Right forelimb (tissue), 1 donor: ENCODE measurements around the gene KYNU.
"Not testable (repeated sequence)": the region's sequence is repeated elsewhere in the genome, so short reads cannot be mapped to it uniquely, and the experiment has no call there.

ENCODE experiments used
- DNase-seq: peaks from one replicate; pipeline ENCODE4 v3.0.0-alpha.2; 2018

Gene KYNU

DNA sequence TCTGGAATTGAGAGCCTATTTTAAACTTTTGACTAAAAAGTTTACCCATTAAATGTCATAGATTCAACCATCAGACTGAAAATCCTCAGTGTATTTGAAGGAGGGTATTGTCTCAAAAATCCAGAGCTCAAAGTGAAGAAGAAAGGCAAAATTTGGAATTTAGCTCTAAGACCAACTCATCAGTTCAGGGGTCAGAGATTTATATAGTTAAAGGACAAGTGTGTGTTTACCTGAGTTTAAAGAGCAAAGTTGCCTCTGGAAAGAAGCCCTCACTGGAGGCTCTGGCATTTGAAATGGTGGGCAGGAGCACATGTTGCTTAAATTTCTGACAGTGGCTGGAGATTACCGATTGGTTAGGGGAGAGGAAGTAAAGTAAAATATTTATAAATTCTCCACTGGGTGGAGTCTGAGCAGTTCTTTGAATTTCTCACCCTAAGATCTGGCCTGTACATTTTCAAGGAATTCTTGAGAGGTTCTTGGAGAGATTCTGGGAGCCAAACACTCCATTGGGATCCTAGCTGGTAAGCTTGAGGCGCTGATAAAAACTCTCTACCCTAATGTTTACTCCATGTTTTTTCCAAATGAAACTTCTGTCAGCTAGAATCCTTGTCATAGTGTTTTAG is at the start of gene KYNU:
Gene KYNU (plus strand): TSS at position 449 of the 623 bp plus-strand sequence. CDS start 7,704 bp downstream, outside the sequence.
- DNase-seq, result no peak

DNA sequence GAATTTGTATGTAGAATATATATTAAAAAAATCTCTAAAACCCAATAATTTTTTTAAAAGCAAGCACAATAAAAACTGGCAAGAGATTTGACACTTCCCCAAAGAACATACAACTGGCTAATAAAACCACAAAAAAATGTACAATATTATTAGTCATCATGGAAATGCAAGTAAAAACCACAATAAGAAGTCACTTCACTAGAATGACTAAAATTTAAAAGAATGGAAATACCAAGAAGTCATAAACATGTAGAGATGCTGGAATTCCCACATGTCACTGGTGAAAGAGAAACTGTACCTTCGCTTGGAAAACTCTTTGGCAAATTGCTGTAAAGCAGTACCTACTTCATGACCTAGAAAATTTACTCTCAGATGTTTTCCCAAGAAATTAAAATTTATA is 43.4 kb upstream of the KYNU start:
- no peak for DNase-seq

DNA sequence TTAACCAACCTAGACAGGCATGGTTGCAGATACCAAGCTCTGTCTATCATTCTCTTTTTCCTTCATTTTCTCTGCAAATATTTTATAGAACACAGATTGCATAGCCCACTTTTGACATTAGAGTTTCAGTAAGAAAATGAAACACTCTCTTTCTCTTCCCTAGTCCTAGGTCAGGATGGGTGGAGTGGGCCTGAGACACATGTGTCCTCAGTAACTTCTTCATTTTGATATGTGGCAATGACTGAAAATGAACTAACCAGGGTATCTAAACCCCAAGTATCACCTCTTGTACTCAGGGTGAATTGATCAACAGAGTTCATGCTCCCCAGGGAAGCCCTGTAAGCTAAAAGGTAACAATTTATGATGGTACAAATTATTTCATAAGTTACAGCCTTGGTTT is 37.0 kb upstream of the KYNU start:
- no peak for DNase-seq

DNA sequence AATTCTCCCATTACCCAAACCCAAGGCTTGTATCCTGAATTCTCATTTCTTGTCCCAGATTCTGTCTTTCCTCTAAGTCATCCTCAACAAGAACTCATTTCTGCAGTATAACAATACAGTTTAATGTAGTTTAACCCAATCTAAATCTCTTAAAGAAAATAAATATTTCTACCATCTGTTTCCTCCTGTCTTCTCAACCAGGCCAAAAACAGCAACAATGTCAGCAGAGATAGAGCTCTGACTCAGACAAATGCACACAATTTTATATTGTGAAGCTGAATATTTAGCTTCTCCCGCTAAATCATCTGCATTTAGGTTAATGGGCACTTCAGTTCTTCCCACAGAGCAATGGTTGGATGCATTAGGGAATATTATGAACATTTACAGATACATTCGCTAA is 35.7 kb upstream of the KYNU start:
- DNase-seq, result no peak

DNA sequence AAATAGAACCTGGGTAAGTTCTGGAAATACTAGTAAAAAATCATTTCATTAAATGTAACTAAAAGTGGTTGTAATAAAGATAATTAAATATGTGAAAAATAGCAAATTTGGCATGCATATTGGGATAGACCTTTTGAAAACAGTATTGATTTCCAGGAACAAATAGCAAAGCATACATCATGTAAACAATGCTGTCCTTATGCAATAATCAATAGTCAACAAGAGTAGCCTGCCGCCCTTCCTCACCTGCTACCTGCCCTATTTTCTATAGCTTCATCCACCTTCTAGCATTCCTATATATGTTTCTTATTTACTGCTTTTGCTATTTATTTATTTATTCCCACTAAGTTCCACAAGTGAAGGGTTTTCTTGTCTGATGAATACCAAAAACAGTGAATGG is 35.1 kb upstream of the KYNU start:
- no peak for DNase-seq

DNA sequence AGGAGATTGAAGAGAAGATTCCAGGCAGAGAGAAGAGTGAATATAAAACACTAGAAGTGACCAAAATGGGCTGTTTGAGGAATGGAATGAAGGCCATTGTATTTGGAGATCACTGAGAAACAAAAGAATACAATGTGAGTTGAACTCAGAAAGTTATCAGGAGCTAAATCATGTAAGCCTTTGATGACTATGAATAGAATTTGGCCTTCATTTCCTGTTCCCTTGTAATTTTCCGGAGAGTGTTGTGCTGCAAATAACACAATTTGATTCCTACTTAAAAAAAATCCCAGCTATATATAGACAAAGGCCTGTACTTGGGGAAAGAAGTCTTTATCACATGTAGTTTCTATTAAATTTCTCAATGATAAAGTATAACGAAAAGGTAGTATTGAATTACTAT is 33.7 kb upstream of the KYNU start:
- DNase-seq, result no peak

DNA sequence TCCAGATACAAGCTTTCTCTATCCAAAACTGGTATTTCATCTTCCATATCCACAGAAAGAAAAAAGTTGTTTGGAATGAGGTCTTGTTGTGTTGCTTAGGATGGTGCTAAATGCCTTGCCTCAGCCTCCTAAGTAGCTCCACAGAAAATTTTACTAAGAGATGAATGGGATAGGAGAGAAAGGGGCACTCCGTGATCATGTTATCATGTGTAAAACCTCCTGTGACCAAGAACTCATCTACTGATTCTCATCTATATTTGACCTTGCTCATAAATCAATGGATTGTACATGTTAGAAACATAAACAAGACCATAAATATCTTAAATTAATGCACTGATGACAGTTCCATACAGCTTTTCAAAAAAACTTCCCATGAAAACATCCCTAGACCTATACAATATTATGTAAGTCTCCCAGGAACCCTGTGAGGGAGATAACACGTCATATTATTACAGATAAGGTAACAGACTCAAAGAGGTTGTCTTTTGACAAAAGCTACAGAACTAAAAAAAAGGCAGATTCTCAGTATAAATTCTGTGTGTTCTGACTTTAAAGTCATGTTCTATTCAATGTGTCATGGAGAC is 29.3 kb upstream of the KYNU start:
- DNase-seq, result no peak

DNA sequence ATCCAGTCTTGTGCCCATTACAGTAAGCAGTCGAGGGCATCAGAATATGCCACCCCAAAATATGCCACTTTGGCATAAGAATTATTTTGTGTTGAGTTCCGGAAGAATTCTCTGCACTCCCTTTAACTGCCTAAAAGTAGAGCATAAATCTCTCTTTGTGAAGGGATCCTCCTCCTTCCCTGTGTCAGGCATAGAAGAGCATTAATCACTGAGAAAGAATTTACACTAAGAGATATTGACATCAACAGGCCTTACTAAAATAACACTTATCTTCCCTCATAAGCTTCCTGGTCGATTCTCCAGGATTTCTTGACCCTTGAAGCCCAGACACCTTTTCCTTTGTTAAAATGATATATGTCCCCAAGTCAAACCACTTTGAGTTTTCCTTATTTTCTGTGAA is 27.6 kb upstream of the KYNU start:
- no peak for DNase-seq

DNA sequence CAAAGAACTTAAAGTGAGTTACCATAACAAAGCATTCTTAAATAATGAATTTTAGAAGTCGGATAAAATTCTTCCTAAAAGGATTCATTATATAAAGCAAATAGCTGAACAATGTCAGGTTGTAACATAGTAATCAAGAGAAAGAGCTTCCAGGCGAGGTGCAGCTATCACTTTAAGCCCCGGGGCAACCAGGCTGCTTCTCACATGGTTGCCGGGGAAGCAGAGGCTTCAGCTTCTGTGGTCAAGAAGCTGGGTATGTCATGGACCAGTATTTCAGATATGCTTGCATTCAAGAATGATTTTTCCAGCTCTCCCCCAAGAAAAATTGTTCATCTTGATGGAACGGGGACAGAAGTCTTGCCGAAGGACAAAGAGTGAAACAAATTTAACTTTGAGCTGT is 23.6 kb upstream of the KYNU start:
- DNase-seq, result no peak

DNA sequence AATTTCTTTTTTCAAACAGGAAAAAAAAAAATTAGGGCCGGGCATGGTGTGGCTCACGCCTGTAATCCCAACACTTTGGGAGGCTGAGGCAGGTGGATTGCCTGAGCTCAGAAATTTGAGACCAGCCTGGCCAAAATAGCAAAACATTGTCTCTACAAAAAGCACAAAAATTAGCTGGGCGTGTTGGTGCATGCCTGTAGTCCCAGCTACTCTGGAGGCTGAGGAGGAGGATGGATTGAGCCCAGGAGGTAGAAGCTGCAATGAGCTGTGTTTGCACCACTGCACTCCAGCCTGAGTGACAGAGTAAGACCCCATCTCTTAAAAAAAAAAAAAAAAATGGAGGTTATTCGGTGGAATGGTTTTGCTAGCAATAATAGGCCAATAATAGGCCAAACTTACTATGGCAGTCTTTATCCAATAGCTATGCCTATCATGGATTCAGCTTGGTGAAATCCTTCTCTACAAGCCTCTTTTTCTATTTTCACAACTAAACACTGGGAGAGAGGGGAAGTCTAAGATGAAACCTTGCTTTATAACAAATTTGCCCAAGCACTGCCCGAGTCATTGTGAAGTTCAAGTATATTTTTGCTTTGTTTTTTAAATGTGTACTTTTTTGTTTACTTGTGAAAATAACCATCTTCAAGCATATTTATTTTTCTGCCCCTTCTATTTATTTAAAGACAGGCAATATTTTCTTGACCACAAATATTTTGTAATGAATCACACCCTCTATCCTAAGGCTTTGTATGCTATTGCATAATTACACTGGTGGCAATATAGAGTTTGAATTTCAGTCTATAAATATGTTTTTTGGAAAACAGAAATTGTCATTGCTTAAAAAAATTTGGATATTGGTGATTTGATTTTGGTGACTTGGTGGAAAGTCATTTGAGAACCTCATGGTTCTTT is 20.0 kb upstream of the KYNU start:
- no peak for DNase-seq

DNA sequence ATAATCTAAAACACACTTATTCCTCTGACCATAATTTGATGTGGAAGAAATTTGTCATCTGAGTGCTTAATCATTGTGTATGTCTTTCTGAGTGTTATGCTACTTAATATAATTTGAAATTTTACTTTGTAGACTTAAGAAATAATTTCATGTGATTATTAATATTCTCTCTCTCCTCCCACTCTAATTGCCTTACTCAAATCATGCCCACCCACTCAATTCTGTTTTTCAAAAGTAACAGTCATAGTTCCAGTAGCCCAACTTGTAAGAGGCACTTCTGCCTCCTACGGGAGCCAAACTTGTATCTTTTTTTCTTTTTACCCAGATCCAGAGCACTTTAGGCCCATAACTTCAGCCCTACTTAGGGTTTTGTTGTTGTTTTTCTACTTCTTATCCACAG is 18.5 kb upstream of the KYNU start:
- no peak for DNase-seq

DNA sequence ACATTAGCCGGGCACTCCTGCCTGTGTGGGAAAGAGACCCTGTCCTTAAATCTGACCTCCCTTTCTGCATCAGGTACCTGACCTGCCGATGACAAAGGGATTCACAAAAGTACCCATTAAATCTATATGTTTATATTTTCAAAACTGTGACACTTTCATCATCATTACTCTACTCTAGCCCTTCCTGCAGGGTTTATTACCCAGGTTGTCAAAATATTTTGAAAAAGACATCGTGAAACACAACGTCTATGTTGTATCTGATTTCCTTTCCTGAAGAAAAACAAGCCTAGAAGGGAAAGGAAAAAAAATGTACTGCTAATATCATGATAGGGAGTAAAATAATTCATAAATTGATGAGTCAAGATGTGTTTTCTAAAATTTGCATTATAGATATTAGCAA is 15.2 kb upstream of the KYNU start:
- no peak for DNase-seq

DNA sequence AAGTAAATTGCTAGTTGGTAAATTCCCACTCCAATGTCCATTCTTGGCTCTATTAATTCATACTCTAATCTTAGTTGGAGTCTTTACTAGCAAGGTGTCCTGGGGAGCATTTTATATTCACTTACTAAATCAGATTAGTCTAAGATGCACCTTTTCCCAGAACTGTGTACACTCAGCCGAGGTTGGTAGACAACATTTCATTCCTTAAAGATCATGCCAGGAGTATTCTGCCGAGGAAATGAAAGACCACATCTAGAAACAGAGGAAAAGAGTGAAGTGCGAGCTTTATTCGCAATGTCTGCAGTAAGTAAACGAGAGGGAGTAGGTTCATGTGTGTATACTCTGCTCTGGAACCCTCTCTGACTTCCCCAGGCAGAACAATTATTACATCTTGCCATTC is 14.6 kb upstream of the KYNU start:
- DNase-seq, result no peak

DNA sequence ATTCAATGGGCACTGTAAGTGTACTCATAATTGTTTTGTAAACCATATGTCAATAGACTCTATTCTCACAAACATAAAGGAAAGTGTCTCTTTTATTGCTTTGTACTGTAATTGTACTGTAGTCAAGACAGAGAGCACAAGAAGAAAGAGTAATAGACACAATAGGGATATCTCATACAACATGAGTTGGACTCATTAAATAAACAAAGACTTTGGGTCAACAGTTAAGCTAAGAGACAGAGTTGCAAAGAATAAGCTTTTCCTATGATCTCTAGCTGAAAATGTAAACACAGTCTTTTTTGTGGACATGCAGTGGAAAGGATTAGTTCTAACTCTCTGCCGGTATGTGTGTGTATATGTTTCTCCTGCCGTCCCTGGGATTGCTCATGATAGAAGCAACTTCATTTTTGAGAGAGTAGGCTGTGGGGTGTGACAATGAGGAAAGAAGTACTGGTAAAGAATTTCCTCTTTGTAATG is 13.9 kb upstream of the KYNU start:
- no peak for DNase-seq

DNA sequence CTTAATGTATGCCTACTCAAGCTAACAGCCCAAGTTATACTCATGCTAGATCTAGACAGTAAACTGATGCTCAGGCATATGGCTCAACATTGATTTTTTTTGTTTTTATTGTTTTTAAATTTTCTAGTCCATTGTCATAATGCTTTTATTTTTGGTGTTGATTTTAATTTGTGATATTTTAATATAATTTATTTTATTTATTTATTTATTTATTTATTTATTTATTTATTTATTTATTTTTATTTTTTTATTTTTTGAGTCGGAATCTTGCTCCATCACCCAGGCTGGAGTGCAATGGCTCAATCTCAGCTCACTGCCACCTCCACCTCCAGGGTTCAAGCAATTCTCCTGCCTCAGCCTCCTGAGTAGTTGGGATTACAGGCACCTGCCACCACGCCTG is 12.9 kb upstream of the KYNU start:
- not testable (repeated sequence) for DNase-seq

DNA sequence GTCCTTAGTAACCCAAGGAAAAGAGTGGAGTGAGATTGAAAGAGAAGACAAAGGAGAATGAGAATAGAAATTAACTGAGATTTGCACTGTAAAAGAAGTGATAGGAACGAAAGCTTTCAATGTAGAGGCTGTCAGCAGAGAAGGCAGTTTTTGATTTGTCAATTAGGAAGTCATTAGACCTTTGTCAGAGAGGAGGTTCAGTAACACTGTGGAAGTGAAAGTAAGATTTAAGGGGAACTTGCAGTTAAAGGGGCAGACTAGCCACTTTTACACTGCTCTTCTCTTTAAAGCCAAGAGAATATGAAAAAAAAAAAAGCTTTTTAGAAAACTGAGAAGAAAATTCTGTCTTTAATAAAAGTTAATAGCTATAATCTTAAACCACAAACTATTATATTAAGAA is 11.5 kb upstream of the KYNU start:
- no peak for DNase-seq

DNA sequence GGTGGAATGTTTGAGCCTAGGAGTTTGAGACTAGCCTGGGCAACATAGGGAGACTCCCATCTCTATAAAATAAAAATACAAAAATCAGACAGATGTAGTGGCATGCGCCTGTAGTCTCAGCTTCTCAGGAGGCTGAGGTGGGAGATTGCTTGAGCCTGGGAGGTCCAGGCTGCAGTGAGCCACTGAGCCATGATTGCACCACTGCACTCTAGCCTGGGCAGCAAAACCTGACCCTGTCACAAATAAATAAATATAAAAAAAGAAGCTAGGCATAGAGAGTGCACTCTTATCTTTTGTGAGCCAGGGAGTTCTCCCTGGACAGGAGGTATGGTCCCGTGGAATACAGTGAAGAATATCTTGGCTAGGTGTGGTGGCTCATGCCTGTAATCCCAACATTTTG is 11.0 kb upstream of the KYNU start:
- DNase-seq, result no peak

DNA sequence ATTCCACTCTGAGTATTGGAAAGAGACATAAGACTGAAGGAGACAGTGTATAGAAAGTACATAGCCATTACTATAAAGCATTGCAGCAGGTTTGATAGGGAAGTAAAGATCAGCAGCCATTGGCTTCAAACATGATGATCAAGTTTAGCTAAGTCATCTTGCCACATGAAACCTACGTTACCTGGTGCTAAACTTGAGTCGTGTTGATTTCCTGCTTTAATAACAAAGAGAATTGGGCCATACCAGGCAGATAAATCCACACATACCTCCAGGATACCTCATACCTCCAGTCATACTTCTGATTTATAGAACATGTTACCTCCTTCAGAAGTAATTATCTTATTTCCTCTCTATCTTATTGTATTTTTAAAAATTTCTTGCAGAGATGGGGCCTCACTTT is 10.3 kb upstream of the KYNU start:
- DNase-seq, result no peak

DNA sequence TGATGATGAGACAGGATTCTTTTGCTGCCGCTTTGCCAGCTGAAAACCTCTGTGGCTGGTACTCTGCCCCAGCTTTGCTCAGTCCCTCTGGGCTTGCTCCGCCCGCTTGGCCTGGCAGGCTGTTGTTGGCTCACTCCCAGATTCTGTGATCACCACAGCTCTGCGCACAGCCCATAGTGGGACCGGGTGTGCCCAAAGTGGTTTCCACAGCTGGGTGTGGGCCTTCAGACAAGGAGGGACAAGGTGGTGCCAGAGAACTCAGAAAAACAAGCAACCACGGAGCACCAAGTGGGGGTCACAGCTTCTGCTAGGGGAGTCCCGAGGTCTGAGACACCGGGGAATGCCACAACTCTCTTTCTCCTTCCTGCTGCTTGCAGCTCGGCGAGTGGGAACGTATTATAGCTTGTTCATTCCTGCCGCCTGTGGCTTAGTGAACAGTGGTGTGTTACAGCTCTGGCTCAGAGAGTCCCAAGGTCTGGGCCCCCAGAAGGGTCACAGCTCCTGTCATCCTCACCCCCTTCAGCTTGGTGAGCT is 9.2 kb upstream of the KYNU start:
- peak; percentile 57 for DNase-seq

DNA sequence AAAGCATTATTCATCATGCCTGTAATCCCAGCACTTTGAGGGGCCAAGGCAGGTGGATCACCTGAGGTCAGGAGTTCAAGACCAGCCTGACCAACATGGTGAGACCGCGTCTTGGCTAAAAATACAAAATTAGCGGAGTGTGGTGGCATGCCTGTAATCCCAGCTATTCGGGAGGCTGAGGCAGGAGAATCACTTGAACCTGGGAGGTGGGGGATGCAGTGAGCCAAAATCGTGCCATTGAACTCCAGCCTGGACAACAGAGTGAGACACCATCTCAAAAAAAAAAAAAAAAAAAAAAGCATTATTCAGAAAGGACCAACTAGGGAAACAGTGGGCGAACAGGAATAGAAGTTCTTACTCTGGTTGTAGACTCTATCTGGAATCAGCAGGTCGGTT is 8.4 kb upstream of the KYNU start:
- DNase-seq, result not testable (repeated sequence)

DNA sequence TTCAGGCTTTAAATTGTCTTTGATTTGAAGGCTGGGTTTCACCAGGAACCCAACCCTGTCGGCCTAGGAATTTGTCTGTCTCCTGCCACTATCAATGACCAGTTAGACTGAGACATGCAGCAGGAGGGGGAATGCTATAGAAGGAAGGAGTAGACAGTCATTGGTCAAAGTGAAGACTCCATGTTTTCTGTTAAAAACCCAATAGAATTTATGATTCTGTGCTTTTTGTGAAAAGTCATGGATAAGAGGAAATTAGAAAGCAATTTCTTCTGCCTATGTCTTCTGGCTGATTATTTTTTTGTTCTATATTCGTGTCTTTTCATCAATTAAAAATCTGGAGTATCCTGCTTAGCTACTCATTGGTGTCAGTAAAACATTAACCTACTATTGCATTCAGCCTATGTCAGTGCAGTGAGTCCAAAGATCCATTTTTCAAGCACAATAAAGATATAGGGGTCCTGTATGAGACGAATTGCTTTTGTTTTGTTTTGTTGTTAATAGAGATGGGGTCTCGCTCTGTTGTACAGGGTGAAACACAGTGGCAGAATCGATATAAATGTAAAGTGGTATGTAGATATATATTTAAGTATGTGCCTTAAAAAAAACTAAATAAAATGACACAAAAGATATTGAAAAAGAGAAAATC is 7.9 kb upstream of the KYNU start:
- DNase-seq, result no peak

DNA sequence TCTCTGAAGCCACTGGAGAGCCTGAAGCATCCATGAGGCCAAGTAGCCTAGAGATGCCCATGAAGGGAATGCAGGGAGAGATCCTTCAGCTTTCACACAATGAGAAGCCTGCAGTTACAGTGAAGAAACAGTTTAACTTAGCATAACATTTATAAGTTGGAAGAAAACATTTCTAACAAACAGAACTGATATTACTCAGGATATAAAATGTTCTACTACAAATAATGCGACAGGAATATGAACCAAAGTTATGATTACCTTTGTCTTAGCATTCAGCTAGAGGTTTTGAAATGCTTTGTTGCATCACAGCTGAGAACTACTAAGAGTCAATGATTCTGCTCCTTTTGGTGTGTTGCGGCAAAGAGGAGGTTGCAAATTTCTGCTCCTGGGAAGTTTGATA is 6.9 kb upstream of the KYNU start:
- no peak for DNase-seq

DNA sequence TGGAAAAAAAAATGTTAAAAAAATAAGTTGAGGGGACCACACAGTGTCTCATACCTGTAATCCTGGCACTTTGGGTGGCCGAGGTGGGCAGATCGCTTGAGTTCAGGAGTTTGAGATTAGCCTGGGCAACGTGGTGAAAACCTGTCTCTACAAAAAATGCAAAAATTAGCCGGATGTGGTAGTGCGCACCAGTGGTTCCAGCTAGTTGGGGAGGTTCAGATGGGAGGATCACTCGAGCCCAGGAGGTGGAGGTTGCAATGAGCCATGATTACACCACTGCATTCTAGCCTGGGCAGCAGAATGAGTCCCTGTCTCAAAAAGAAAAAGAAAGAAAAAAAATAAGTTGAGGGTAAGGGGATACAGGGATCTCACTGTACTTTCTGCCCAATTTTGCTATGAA is 6.1 kb upstream of the KYNU start:
- no peak for DNase-seq
